HCT116 (cell line): ENCODE data around the gene INCENP. TPM values are rescaled to one million over a fixed set of nuclear protein-coding genes. Genes with fewer than 3 reads are reported as not detected.

ENCODE experiments used
- ATAC-seq: fragments of 200-7000 bp; cut with Tn5 transposase; 2 replicates; pipeline ENCODE4 v1.9.1; 2020; ENCODE audit warnings: mild to moderate bottlenecking, moderate library complexity
- BruUV-seq: library from RNA; stranded (reverse); fragments of 400-500 nt; replicated peaks from 2 replicates; lab custom pipeline; 2021; lab: Mats Ljungman, UMichigan
- CTCF ChIA-PET: fragments of 300-600 bp; sonication (Branson Sonifier 250); formaldehyde crosslinking; loops from one replicate; lab custom pipeline; 2021; ENCODE audit warnings: antibody characterized with exemption; lab: Charles Lee
- POLR2A ChIA-PET: fragments of 300-600, 350-600 bp; sonication (Branson Sonifier 250); formaldehyde crosslinking; loops from one replicate; lab custom pipeline; 2021; ENCODE audit warnings: antibody characterized with exemption; lab: Charles Lee
- RAD21 ChIA-PET, 2 experiments: fragments of 300-600 bp; sonication (Branson Sonifier 250); formaldehyde crosslinking; loops; one replicate each; lab custom pipeline; 2023; ENCODE audit warnings: low total read pairs in 2 of 2; ENCODE audit not compliant: uncharacterized antibody in 2 of 2, unreplicated experiment in 2 of 2, low non-redundant PET in 1 of 2; lab: Charles Lee
- DNase-seq: peaks from one replicate; pipeline ENCODE4 v3.0.0-alpha.2; 2010; ENCODE audit warnings: low read depth, low spot score
- H2AFZ ChIP-seq: fragments of 200-600 bp; shearing (Covaris generic), sonication (generic); 2 replicates; pipeline ENCODE4 v1.6.1; 2017; ENCODE audit warnings: low read depth, mixed run types, mixed read lengths, antibody characterized with exemption, low read length; ENCODE audit not compliant: poor library complexity, severe bottlenecking
- H3K27ac ChIP-seq: 2 replicates; pipeline ENCODE4 v1.5.1; 2012; ENCODE audit warnings: low read depth, low read length
- H3K27me3 ChIP-seq: fragments of 200-600 bp; sonication (generic); 2 replicates; pipeline ENCODE4 v1.6.1; 2016; ENCODE audit warnings: mixed run types, low read length, mixed read lengths; ENCODE audit not compliant: insufficient read depth
- H3K36me3 ChIP-seq, 2 experiments: fragments of 200-500 bp in 1 of 2; fragments of 200-600 bp in 1 of 2; sonication (Bioruptor generic) in 1 of 2; sonication (generic) in 1 of 2; 2 replicates each; pipeline versions ENCODE4 v1.5.1 to v1.6.1; 2014 to 2016; ENCODE audit warnings: low read length in 2 of 2, inconsistent platforms in 1 of 2, mixed read lengths in 1 of 2, mixed run types in 1 of 2; ENCODE audit not compliant: insufficient read depth in 2 of 2, control insufficient read depth in 1 of 2
- H3K4me1 ChIP-seq, 2 experiments: fragments of 200-600 bp in 1 of 2; sonication (generic) in 1 of 2; 2 replicates each; pipeline versions ENCODE4 v1.5.1 to v1.6.1; 2012 to 2017; ENCODE audit warnings: low read length in 2 of 2, inconsistent platforms in 1 of 2, mild to moderate bottlenecking in 1 of 2, mixed read lengths in 1 of 2, mixed run types in 1 of 2, moderate library complexity in 1 of 2; ENCODE audit not compliant: insufficient read depth in 2 of 2, control insufficient read depth in 1 of 2
- H3K4me2 ChIP-seq: fragments of 200-600 bp; sonication (generic); 2 replicates; pipeline ENCODE4 v1.6.1; 2017; ENCODE audit warnings: mixed run types, low read length, mixed read lengths
- H3K4me3 ChIP-seq, 2 experiments: fragments of 200-600 bp in 1 of 2; sonication (generic) in 1 of 2; replicated peaks in 1 of 2; 2 replicates each; pipeline ENCODE4 v1.5.1; 2011 to 2016; ENCODE audit warnings: low read length in 2 of 2, control low read depth in 1 of 2, low read depth in 1 of 2, mild to moderate bottlenecking in 1 of 2, mixed read lengths in 1 of 2, mixed run types in 1 of 2
- H3K79me2 ChIP-seq: fragments of 200-600 bp; sonication (generic); 2 replicates; pipeline ENCODE4 v1.6.1; 2017; ENCODE audit warnings: mild to moderate bottlenecking, mixed run types, low read length, moderate library complexity, mixed read lengths; ENCODE audit not compliant: insufficient read depth
- H3K9ac ChIP-seq: fragments of 200-600 bp; sonication (generic); 2 replicates; pipeline ENCODE4 v1.6.1; 2016; ENCODE audit warnings: low read length, mixed read lengths
- H3K9me2 ChIP-seq: fragments of 200-600 bp; sonication (generic), shearing (Covaris generic); 2 replicates; pipeline ENCODE4 v1.6.1; 2017; ENCODE audit warnings: mixed run types, mild to moderate bottlenecking, moderate library complexity; ENCODE audit not compliant: insufficient read depth
- H3K9me3 ChIP-seq, 2 experiments: fragments of 200-500 bp in 1 of 2; fragments of 200-600 bp in 1 of 2; sonication (Bioruptor generic) in 1 of 2; sonication (generic) in 1 of 2; 2 replicates each; pipeline ENCODE4 v1.6.1; 2014 to 2017; ENCODE audit warnings: low read length in 2 of 2, mixed read lengths in 2 of 2, inconsistent platforms in 1 of 2, low read depth in 1 of 2, mild to moderate bottlenecking in 1 of 2, mixed run types in 1 of 2, moderate library complexity in 1 of 2; ENCODE audit not compliant: control insufficient read depth in 1 of 2, insufficient read depth in 1 of 2
- H4K20me1 ChIP-seq: fragments of 200-600 bp; sonication (generic), shearing (Covaris generic); 2 replicates; pipeline ENCODE4 v1.6.1; 2017; ENCODE audit warnings: mixed run types, mild to moderate bottlenecking, moderate library complexity; ENCODE audit not compliant: insufficient read depth
- CBX3 ChIP-seq: IDR thresholded peaks from 2 replicates; pipeline ENCODE4 v1.6.1; 2012; ENCODE audit warnings: low read depth
- ELF1 ChIP-seq: IDR thresholded peaks from 2 replicates; pipeline ENCODE4 v1.6.1; 2012; ENCODE audit warnings: low read depth, borderline replicate concordance
- FOSL1 ChIP-seq: IDR thresholded peaks from 2 replicates; pipeline ENCODE4 v1.6.1; 2012; ENCODE audit warnings: low read depth
- JUND ChIP-seq: IDR thresholded peaks from 2 replicates; pipeline ENCODE4 v1.6.1; 2012
- MAX ChIP-seq: IDR thresholded peaks from 2 replicates; pipeline ENCODE4 v1.6.1; 2012
- SP1 ChIP-seq: IDR thresholded peaks from 2 replicates; pipeline ENCODE4 v1.6.1; 2012; ENCODE audit warnings: low read depth
- SRF ChIP-seq: IDR thresholded peaks from 2 replicates; pipeline ENCODE4 v1.6.1; 2012; ENCODE audit warnings: low read depth
- ZBTB33 ChIP-seq: IDR thresholded peaks from 2 replicates; pipeline ENCODE4 v1.6.1; 2011; ENCODE audit warnings: mild to moderate bottlenecking, low read length, moderate library complexity; ENCODE audit not compliant: insufficient replicate concordance; ENCODE audit errors: extremely low read depth
- ZFX ChIP-seq: fragments of 450-650 bp; IDR thresholded peaks from 2 replicates; pipeline ENCODE4 v1.6.1; 2017
- ZNF274 ChIP-seq: fragments of 200-500 bp; sonication (Bioruptor generic); IDR thresholded peaks from 2 replicates; pipeline ENCODE4 v1.6.1; 2014; ENCODE audit warnings: mild to moderate bottlenecking, low read depth, low read length, inconsistent platforms
- intact Hi-C: fragments of 100-400 bp; cut with micrococcal nuclease; formaldehyde crosslinking; loops from 2 replicates; pipeline ENCODE4 v1.10.0; 2022
- total RNA-seq: library from RNA; stranded (reverse); gene quantifications from one replicate; pipeline ENCODE4 v1.2.1, GENCODE V29; 2021; ENCODE audit not compliant: unreplicated experiment

INCENP gene
- total RNA-seq, 1 experiment from 2014 or later: 118 TPM

- no peaks in the 10 kb centered on the region for H3K4me1 ChIP-seq
- no peak overlapping the region for H2AFZ ChIP-seq
- H3K4me2 ChIP-seq: no peak overlapping the region
- H3K79me2 ChIP-seq: no peaks in the 10 kb centered on the region
- TF ChIP-seq ZBTB33 (no peak), JUND (no peak), FOSL1 (no peak)
- CTCF ChIA-PET: interaction anchor here (0.6 kb wide), 2 partner anchors 272 to 289 kb away, joined by 3 to 4 read pairs; no protein-coding TSS in a partner anchor
- H3K9me3 ChIP-seq: peaks cover 0 to 12% of the 10 kb centered on the region in 2 experiments; a peak in 2 of 4 replicates
- DNase-seq: no peak
- no peaks in the 10 kb centered on the region for H3K27me3 ChIP-seq
- POLR2A ChIA-PET: interaction anchor here (1.2 to 1.4 kb wide), 2 partner anchors 20 to 120 kb away, joined by 3 read pairs; no protein-coding TSS in a partner anchor
- RAD21 ChIA-PET: no interaction called here
- no peaks in the 10 kb centered on the region for H4K20me1 ChIP-seq
- no peaks in the 10 kb centered on the region for H3K9me2 ChIP-seq
- no peaks in the 10 kb centered on the region for H3K36me3 ChIP-seq
- no peak for ATAC-seq
- BruUV-seq: no TSS peak
- no peak overlapping the region for H3K4me3 ChIP-seq
- intact Hi-C loops: no loop called here
- H3K9ac ChIP-seq: no peak overlapping the region
- no peak overlapping the region for H3K27ac ChIP-seq
Observed at GRCh38 chr11:62087694-62088093, 36.1 kb upstream of the INCENP start.

- no peaks in the 10 kb centered on the region for H3K9me2 ChIP-seq
- no peaks in the 10 kb centered on the region for H3K27me3 ChIP-seq
- no TSS peak for BruUV-seq
- intact Hi-C loops: no loop called here
- ATAC-seq (no peak), DNase-seq (no peak)
- CTCF ChIA-PET: no interaction called here
- no peaks in the 10 kb centered on the region for H3K36me3 ChIP-seq
- H3K4me3 ChIP-seq: no peak overlapping the region
- H3K9ac ChIP-seq: no peak overlapping the region
- no peaks in the 10 kb centered on the region for H4K20me1 ChIP-seq
- POLR2A ChIA-PET: interaction anchor here (0.6 to 1.4 kb wide), 2 partner anchors 20 to 190 kb away, joined by 3 to 7 read pairs; no protein-coding TSS in a partner anchor
- RAD21 ChIA-PET: no interaction called here
- H3K79me2 ChIP-seq: no peaks in the 10 kb centered on the region
- H3K4me1 ChIP-seq: no peaks in the 10 kb centered on the region
- H2AFZ ChIP-seq: no peak overlapping the region
- no peak overlapping the region for H3K27ac ChIP-seq
- H3K9me3 ChIP-seq: peaks cover 0 to 12% of the 10 kb centered on the region in 2 experiments; a peak in 2 of 4 replicates
- TF ChIP-seq MAX: no peak
- TF ChIP-seq CBX3: peak; percentile 73; the same call in 1 of the 2 replicates
- TF ChIP-seq ELF1: no peak
- no peak for TF ChIP-seq ZNF274
- TF ChIP-seq SP1: no peak
- TF ChIP-seq ZFX: no peak
- TF ChIP-seq SRF: no peak
- TF ChIP-seq, all 23 proteins: peak for 1
- H3K4me2 ChIP-seq: no peak overlapping the region
Observed at GRCh38 chr11:62088331-62088933, 35.4 kb upstream of the INCENP start.
